ENCODE data around the gene NOL3.

The NOL3 gene

GRCh38 chr16:67154578-67155294, 15.6 kb upstream of the NOL3 start:
- no peak for DNase-seq

DNA sequence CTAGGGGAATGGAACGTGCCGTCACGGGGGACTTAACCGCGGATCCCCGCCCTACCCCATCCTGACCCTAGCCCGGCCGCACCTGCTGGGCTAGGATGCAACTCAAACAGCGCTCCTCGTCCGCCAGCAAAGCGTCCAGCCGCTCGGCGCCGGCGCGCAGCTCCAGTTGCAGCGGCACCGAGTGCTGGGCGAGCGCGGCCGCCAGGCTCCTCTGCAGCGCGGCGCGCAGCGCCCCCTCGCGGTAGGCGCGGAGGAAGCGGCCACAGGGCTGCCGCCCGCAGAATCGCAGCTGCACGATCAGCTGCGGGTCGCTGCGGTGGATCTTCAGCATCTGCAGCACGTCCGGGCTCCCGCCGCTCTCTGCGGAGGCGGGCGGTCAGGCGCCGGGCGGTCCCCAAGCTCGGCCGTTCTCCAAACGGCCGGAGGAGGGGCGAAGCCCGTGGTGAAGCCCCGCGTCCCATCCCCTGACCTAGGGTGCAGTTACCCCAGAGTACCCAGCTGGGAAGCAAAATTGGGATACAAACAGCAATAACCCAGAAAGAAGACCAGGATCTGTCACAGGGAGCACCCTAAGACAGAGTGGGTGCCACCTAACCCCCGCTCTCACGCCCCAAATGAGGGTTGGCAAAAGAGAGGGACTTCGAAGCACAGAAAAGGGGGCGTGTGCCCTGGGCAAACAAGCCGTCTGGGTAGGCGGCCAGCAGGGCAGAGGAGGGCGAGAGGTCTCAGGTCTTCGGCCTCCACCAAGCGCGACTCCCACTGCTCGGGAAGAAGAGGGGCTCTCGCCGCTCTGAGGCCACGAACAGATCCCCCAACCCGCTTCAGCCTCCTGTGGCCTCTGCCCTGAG, 14.8 kb upstream of the NOL3 start:
- peak; percentile 82 for DNase-seq

- DNase-seq = no peak
Observed at GRCh38 chr16:67156143-67156844, 14.0 kb upstream of the NOL3 start.

- no peak for DNase-seq
Observed at GRCh38 chr16:67157106-67157748, 13.1 kb upstream of the NOL3 start.

DNA sequence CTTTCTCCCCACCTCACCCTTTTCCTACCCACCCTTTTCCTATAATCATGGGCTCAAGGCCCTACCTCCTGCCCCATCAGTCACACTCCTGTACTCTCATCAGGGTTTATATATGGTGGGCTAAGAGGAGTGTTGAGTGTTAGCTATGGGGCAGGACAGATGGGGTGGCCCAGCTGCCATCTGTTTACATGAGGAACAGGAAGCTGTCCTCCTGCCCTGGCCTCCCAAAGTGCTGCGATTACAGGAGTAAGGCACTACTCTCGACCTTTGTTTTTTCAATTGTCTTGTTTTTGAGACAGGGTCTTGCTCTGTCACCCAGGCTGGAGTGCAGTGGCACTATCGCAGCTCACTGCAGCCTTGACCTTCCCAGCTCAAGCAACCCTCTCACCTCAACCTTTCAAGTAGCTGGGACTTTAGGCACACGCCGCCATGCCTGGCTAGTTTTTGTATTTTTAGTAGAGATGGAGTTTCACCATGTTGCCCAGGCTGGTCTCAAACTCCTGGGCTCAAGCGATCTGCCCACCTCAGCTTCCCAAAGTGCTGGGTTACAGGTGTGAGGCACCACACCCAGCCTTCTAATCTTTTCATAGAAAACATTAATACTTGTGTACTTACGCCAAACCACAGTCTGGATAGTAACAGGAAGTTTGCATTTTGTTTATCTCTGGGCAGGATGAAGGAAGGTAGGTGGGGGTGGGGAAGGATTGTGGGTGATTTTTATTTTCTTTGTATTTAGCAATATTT, 12.3 kb upstream of the NOL3 start:
- no peak for DNase-seq

DNA sequence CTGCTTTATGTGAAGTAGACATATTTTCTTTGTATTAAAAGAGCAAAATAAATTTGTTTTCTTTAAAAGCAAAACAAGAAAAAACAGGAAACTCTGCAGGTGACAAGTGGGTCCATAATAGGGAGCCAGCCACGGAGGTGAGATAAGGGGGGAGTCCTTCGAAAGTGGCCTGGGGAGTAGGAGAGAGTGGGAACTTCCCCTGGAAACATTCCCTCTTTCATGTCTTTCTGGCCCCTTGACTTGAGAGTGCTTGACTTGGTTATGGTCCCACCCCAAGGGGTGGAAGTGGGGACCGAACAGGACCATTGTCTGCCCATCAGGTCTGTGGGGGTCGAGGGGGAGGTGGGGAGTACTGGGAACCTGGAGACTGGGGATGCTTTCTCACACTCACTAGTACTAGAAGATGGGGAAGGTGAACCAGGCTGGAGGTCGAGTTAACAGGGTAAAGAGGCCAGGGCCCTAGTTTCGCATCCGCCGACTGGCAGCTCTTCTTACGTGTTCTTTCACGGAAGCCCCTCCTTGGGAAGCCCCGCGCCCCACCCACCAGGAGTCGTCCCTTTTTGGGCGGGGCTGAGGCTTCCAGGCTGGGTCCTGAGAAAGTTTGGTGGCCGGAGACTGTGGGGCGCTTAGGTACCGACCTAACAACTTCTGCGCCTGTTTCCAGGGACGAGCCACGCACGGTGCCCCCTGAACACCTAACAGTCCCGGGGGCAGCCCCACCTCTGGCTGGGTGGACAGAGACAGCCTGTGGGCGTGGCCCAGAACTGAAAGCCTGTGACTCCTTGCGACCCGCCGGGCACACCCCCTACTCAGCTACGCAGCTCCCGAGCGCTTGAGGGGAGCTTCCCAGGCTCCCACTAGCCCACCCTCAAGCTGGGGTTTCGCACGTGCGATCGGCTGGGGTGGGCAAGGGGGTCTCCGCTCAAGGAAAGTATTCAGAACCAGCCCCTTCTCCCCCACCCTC, 11.4 kb upstream of the NOL3 start:
- DNase-seq = no peak

DNA sequence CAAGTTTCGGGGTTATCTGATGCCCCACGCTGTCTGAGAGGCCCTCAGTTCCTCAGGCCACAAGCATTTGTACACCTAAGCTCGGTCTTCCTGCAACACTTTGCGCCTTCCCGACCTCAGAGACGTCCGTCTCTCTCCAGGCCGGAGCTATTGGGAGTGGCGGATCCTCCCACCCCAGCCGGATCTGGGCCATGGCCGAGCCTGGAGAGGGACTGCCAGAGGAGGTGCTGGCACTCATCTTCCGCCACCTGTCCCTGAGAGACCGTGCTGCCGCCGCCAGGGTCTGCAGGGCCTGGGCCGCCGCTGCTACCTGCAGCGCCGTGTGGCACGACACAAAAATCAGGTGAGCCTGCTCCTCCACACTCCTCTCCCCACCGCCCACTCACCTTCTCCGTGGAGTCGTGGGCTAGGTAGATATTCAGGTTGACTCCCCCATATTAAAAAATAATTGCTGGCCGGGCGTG, 8.7 kb upstream of the NOL3 start:
- DNase-seq = no peak

- no peak for DNase-seq
Observed at GRCh38 chr16:67162506-67163163, 7.7 kb upstream of the NOL3 start.

DNA sequence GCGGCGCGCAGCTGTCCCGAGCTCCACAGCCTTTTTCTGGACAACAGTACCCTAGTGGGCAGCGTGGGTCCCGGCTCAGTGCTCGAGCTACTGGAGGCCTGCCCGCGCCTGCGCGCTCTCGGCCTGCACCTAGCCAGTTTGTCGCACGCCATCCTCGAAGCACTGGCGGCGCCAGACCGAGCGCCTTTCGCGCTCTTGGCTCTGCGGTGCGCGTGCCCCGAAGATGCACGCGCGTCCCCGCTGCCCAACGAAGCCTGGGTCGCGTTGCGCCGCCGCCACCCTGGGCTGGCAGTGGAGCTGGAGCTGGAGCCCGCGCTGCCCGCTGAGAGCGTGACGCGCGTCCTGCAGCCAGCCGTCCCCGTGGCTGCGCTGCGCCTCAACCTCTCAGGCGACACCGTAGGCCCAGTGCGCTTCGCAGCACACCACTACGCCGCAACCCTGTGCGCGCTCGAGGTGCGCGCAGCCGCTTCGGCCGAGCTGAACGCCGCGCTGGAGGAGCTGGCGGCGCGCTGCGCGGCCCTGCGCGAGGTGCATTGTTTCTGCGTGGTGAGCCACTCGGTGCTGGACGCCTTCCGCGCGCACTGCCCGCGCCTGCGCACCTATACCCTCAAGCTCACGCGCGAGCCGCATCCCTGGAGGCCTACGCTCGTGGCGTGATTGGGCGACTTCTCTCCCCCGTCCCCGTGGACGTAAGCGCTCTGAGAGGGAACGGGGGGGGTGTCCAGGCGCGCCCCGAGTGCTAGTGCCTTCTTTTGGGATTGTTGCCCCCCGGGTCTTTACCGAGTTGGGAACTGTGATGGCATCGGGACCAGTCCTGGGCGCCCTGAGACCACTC, 7.0 kb upstream of the NOL3 start:
- peak; percentile 84 for DNase-seq

DNA sequence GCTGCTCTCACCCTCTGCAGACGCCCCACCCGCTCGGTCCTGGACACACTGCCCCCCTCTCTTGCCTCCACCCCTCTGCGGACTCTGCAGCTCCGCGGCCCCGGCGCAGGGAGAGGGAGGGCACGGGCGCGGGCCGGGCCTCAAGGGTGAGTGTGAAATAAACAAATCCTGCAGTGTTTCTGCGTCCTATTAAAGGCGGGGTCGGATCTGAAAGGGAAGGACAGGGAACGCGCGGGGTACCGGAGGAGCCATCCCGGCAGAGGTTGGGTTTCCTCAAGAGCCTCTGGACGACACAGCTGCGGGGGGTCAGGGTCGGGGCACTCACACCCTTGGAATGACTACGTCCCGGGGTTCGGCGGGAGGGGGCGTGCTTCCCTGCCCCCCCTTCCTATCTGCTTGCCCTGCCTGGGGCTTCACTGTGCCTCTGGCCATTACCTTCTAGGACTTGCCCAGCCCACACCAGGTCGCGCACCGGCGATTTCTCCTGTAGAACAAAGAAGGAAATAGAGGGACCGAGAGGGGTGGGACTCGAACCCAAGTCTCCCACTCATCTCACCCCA, 6.3 kb upstream of the NOL3 start:
- DNase-seq = peak; percentile 54

- peak; percentile 45 for DNase-seq
Observed at GRCh38 chr16:67164599-67165061, 5.7 kb upstream of the NOL3 start, which contains the start of gene HSF4. HSF4 (plus strand) TSS chr16:67164745; CDS start chr16:67164812, 67 bp downstream.

GRCh38 chr16:67165121-67166078, 4.9 kb upstream of the NOL3 start:
- DNase-seq = peak; percentile 56

DNA sequence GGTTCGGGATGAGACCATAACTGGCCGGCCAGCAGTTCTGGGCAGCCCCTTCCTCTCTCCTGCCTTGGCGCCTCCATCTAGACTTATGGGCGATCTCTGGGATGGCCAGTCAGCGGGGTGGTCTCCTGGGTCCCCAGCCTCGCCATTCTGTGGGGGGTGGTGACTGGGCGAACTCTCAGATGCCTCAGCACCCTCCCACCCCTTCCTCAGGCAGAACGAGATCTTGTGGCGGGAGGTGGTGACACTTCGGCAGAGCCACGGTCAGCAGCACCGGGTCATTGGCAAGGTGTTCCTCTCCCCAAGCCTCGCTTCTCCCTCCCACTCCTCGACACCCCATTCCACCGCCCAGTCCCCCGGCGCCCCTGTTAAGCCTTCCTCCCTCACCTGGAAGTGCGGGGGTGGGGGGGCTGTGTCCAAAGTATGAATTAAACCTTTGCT, 4.2 kb upstream of the NOL3 start:
- no peak for DNase-seq

DNA sequence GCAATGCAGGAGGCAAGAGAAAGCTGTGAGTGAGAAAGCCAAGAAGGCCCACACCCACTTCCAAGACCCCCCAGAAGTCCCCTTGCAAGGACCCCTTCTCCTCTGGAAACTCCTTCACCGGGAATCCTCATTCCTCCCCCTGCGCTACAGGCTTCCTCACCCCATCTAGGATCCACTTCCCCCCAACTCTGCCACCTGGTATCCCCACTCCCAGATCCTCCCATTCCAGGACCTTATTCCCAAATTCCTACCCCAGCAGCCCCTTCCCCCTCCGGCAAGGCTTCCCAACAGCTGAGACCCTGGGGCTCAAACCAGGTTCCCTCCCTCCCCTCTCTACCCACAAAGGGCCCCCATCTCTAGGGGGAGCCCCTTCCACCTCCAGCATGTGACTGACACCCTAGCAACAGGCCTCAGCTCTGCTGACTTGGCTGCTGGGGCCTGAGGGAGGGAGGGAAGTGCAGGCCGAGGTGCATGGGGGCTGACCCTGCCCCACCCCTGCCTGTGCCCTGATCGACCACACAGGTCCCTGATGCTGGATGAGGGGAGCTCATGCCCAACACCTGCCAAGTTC, 3.7 kb upstream of the NOL3 start:
- no peak for DNase-seq

GRCh38 chr16:67167588-67167987, 2.8 kb upstream of the NOL3 start:
- DNase-seq = no peak

GRCh38 chr16:67169011-67169451, 1.3 kb upstream of the NOL3 start:
- no peak for DNase-seq
